ENCODE measurements around the gene FANCM.

Gene FANCM

DNA sequence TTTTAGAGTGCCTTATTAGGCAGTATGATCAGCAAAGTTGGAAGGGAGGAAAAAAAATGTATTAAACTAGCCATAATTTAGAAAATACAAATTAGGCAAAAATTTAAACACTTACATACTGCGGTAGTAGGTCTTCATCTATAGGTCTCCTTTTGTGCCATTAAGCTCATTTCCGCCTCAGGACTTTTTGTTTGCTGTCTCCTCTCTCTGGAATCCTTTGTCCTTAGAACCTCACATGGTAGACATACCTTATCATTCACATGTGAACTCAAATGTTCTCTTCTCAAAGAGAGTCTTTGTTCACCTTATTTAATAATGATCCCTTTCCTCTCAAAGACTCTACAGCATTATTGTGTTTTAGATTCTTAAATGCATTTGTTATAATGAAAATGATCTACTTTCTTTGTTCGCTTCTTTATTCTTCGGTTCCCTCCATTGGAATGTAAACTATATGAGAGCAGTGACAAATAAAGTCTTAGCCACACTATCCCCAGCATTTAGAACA is 14.7 kb downstream of the FANCM start:
- WGBS = 91% methylated on average over 2 of the region's 4 CpGs
- Histone ChIP-seq H2BK15ac (ENCODE audit: low read depth, poor library complexity, severe bottlenecking) (no peak overlapping the region), H3K4me3 (ENCODE audit: insufficient read depth in 1 of 2, low read depth in 1 of 2, low read length in 2 of 2) (no peak overlapping the region), H3K79me1 (replicated peaks; ENCODE audit: low read length, poor library complexity, severe bottlenecking) (peaks cover 12% of the 10 kb centered on the region), H3K36me3 (ENCODE audit: control insufficient read depth in 1 of 2, insufficient read depth in 2 of 2, low read depth in 1 of 2, low read length in 2 of 2) (no peaks in the 10 kb centered on the region), H3K27ac (ENCODE audit: low read length, poor library complexity, severe bottlenecking) (no peak overlapping the region), H2BK120ac (ENCODE audit: low read depth, low read length) (no peak overlapping the region), H4K8ac (ENCODE audit: low read length) (no peak overlapping the region), H2AK5ac (ENCODE audit: low read length, severe bottlenecking) (no peak overlapping the region), H3K18ac (ENCODE audit: low read depth in 1 of 2, low read length in 2 of 2) (no peak overlapping the region), H3K23ac (ENCODE audit: low read length in 2 of 2) (no peak overlapping the region), H4K91ac (ENCODE audit: low read length) (no peak overlapping the region), H3K4me2 (ENCODE audit: low read length, poor library complexity, severe bottlenecking) (no peak overlapping the region), H2BK5ac (ENCODE audit: low read depth, low read length, poor library complexity, severe bottlenecking) (no peak overlapping the region), H2AFZ (ENCODE audit: low read depth, low read length) (no peak overlapping the region), H3K9ac (ENCODE audit: low read length) (no peak overlapping the region), H2BK12ac (ENCODE audit: low read length in 2 of 2) (no peak overlapping the region), H3K9me3 (ENCODE audit: control insufficient read depth, low read length) (no peaks in the 10 kb centered on the region), H3K27me3 (ENCODE audit: control insufficient read depth in 1 of 2, insufficient read depth in 1 of 2, low read length in 2 of 2) (no peaks in the 10 kb centered on the region), H3K14ac (ENCODE audit: low read length in 2 of 2) (no peak overlapping the region), H3K4me1 (ENCODE audit: control insufficient read depth, insufficient read depth, low read depth, low read length) (no peaks in the 10 kb centered on the region), H3K4ac (ENCODE audit: low read depth in 1 of 2, low read length in 2 of 2) (no peak overlapping the region)
- no peak for DNase-seq

DNA sequence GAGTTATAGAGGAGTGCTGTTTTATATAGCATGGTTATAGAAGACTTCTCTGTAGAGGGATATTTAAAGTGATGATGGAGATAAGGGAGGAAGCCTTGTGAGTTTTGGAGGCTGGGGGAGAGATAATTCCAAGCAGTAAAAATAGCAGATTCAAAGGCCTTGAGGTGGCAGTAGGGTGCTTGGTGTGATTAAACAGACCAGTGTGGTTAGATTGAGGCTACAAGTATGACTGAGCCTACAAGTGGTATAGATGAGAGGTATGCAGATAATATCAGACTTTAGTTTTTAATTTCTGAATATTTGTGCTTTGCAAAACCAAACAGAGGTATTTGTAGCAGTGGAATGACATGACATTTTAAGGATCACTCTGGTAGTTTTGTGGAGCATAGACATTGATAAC is 20.3 kb downstream of the FANCM start:
- Histone ChIP-seq H3K4me3 (ENCODE audit: insufficient read depth in 1 of 2, low read depth in 1 of 2, low read length in 2 of 2) (no peak overlapping the region), H2BK12ac (ENCODE audit: low read length in 2 of 2) (no peak overlapping the region), H2BK5ac (ENCODE audit: low read depth, low read length, poor library complexity, severe bottlenecking) (no peak overlapping the region), H2BK120ac (ENCODE audit: low read depth, low read length) (no peak overlapping the region), H2AFZ (ENCODE audit: low read depth, low read length) (no peak overlapping the region), H3K79me1 (replicated peaks; ENCODE audit: low read length, poor library complexity, severe bottlenecking) (no peaks in the 10 kb centered on the region), H3K9me3 (ENCODE audit: control insufficient read depth, low read length) (no peaks in the 10 kb centered on the region), H3K23ac (ENCODE audit: low read length in 2 of 2) (no peak overlapping the region), H3K4me1 (ENCODE audit: control insufficient read depth, insufficient read depth, low read depth, low read length) (no peaks in the 10 kb centered on the region), H3K36me3 (ENCODE audit: control insufficient read depth in 1 of 2, insufficient read depth in 2 of 2, low read depth in 1 of 2, low read length in 2 of 2) (no peaks in the 10 kb centered on the region), H3K14ac (ENCODE audit: low read length in 2 of 2) (no peak overlapping the region), H3K4me2 (ENCODE audit: low read length, poor library complexity, severe bottlenecking) (no peak overlapping the region), H4K8ac (ENCODE audit: low read length) (no peak overlapping the region), H4K91ac (ENCODE audit: low read length) (no peak overlapping the region), H3K9ac (ENCODE audit: low read length) (no peak overlapping the region), H3K27ac (ENCODE audit: low read length, poor library complexity, severe bottlenecking) (no peak overlapping the region), H3K27me3 (ENCODE audit: control insufficient read depth in 1 of 2, insufficient read depth in 1 of 2, low read length in 2 of 2) (no peaks in the 10 kb centered on the region), H2BK15ac (ENCODE audit: low read depth, poor library complexity, severe bottlenecking) (no peak overlapping the region), H3K18ac (ENCODE audit: low read depth in 1 of 2, low read length in 2 of 2) (no peak overlapping the region), H2AK5ac (ENCODE audit: low read length, severe bottlenecking) (no peak overlapping the region), H3K4ac (ENCODE audit: low read depth in 1 of 2, low read length in 2 of 2) (no peak overlapping the region)
- DNase-seq = no peak

DNA sequence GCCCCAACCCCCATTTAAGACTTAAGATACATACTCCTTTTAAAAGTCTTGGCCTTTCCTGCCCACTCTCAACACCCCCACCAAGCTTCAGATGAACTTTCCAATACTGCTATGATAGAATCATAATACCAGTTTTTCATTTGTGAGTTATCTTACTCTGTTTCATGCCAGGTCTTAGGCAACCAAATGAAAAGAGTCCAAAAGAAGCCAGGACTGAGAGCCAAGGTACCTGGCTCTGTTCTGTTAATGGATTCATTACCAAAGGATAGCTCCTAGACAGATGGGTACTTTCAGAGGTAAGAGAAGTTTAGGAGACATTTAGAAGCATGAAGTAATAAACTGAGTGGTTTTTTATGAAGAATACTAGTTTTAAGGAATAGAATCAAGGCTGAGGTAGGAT is 34.2 kb downstream of the FANCM start:
- H3K4ac ChIP-seq (ENCODE audit: low read depth in 1 of 2, low read length in 2 of 2) = no peak overlapping the region
- no peaks in the 10 kb centered on the region for H3K4me1 ChIP-seq (ENCODE audit: control insufficient read depth, insufficient read depth, low read depth, low read length)
- no peak overlapping the region for H3K27ac ChIP-seq (ENCODE audit: low read length, poor library complexity, severe bottlenecking)
- no peak overlapping the region for H2BK15ac ChIP-seq (ENCODE audit: low read depth, poor library complexity, severe bottlenecking)
- no peaks in the 10 kb centered on the region for H3K79me1 ChIP-seq (replicated peaks; ENCODE audit: low read length, poor library complexity, severe bottlenecking)
- no peak overlapping the region for H3K14ac ChIP-seq (ENCODE audit: low read length in 2 of 2)
- no peaks in the 10 kb centered on the region for H3K9me3 ChIP-seq (ENCODE audit: control insufficient read depth, low read length)
- H4K8ac ChIP-seq (ENCODE audit: low read length) = no peak overlapping the region
- H2BK5ac ChIP-seq (ENCODE audit: low read depth, low read length, poor library complexity, severe bottlenecking) = no peak overlapping the region
- no peak overlapping the region for H3K4me3 ChIP-seq (ENCODE audit: insufficient read depth in 1 of 2, low read depth in 1 of 2, low read length in 2 of 2)
- H3K18ac ChIP-seq (ENCODE audit: low read depth in 1 of 2, low read length in 2 of 2) = no peak overlapping the region
- no peak overlapping the region for H4K91ac ChIP-seq (ENCODE audit: low read length)
- no peak overlapping the region for H3K4me2 ChIP-seq (ENCODE audit: low read length, poor library complexity, severe bottlenecking)
- no peak overlapping the region for H2BK120ac ChIP-seq (ENCODE audit: low read depth, low read length)
- no peaks in the 10 kb centered on the region for H3K27me3 ChIP-seq (ENCODE audit: control insufficient read depth in 1 of 2, insufficient read depth in 1 of 2, low read length in 2 of 2)
- peaks cover 0 to 18% of the 10 kb centered on the region in 2 experiments for H3K36me3 ChIP-seq (ENCODE audit: control insufficient read depth in 1 of 2, insufficient read depth in 2 of 2, low read depth in 1 of 2, low read length in 2 of 2)
- H2AK5ac ChIP-seq (ENCODE audit: low read length, severe bottlenecking) = no peak overlapping the region
- no peak overlapping the region for H3K23ac ChIP-seq (ENCODE audit: low read length in 2 of 2)
- DNase-seq = no peak
- H2BK12ac ChIP-seq (ENCODE audit: low read length in 2 of 2) = no peak overlapping the region
- no peak overlapping the region for H3K9ac ChIP-seq (ENCODE audit: low read length)
- no peak overlapping the region for H2AFZ ChIP-seq (ENCODE audit: low read depth, low read length)

DNA sequence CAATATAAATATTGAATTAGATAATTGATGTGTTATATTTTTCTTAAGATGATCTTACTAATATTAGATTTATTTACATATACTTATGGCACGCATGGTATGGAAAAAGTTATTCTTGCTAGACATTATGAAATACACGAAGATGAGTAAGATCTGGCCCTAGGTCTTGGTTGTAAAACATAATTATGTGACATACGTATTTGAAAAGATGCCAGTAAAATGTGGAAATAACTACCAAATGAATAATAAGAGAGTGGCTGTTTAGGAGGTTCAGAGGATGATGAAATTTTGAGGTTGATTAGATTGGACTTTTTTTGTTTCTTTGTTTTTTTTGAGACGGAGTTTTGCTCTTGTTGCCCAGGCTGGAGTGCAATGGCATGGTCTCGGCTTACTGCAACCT is 41.3 kb downstream of the FANCM start:
- H3K18ac ChIP-seq (ENCODE audit: low read depth in 1 of 2, low read length in 2 of 2) = no peak overlapping the region
- H2BK5ac ChIP-seq (ENCODE audit: low read depth, low read length, poor library complexity, severe bottlenecking) = no peak overlapping the region
- no peak overlapping the region for H3K14ac ChIP-seq (ENCODE audit: low read length in 2 of 2)
- no peak overlapping the region for H2BK120ac ChIP-seq (ENCODE audit: low read depth, low read length)
- H3K23ac ChIP-seq (ENCODE audit: low read length in 2 of 2) = no peak overlapping the region
- no peak overlapping the region for H2BK12ac ChIP-seq (ENCODE audit: low read length in 2 of 2)
- H3K4me2 ChIP-seq (ENCODE audit: low read length, poor library complexity, severe bottlenecking) = no peak overlapping the region
- H3K9ac ChIP-seq (ENCODE audit: low read length) = no peak overlapping the region
- H4K8ac ChIP-seq (ENCODE audit: low read length) = no peak overlapping the region
- no peak overlapping the region for H4K91ac ChIP-seq (ENCODE audit: low read length)
- no peak overlapping the region for H3K27ac ChIP-seq (ENCODE audit: low read length, poor library complexity, severe bottlenecking)
- no peak overlapping the region for H3K4ac ChIP-seq (ENCODE audit: low read depth in 1 of 2, low read length in 2 of 2)
- no peak overlapping the region for H2BK15ac ChIP-seq (ENCODE audit: low read depth, poor library complexity, severe bottlenecking)
- no peak overlapping the region for H2AK5ac ChIP-seq (ENCODE audit: low read length, severe bottlenecking)
- H3K27me3 ChIP-seq (ENCODE audit: control insufficient read depth in 1 of 2, insufficient read depth in 1 of 2, low read length in 2 of 2) = no peaks in the 10 kb centered on the region
- no peaks in the 10 kb centered on the region for H3K9me3 ChIP-seq (ENCODE audit: control insufficient read depth, low read length)
- H3K4me1 ChIP-seq (ENCODE audit: control insufficient read depth, insufficient read depth, low read depth, low read length) = no peaks in the 10 kb centered on the region
- H3K4me3 ChIP-seq (ENCODE audit: insufficient read depth in 1 of 2, low read depth in 1 of 2, low read length in 2 of 2) = no peak overlapping the region
- H3K79me1 ChIP-seq (replicated peaks; ENCODE audit: low read length, poor library complexity, severe bottlenecking) = no peaks in the 10 kb centered on the region
- H3K36me3 ChIP-seq (ENCODE audit: control insufficient read depth in 1 of 2, insufficient read depth in 2 of 2, low read depth in 1 of 2, low read length in 2 of 2) = no peaks in the 10 kb centered on the region
- no peak overlapping the region for H2AFZ ChIP-seq (ENCODE audit: low read depth, low read length)
- peak; percentile 24 for DNase-seq
- 98% methylated on average over 5 of the region's 5 CpGs for WGBS
